Nephron progenitor cell (in vitro differentiated cells): ENCODE results near the gene PFKL.
"Not testable (repeated sequence)": the region's sequence is repeated elsewhere in the genome, so short reads cannot be mapped to it uniquely, and the experiment has no call there.

Source experiments
- DNase-seq: peaks from one replicate; pipeline ENCODE4 v3.0.0; 2021
- H3K27ac Mint-ChIP-seq: 2 replicates; pipeline ENCODE4 v1.8.0; 2021; ENCODE audit warnings: mild to moderate bottlenecking, moderate library complexity, mixed read lengths
- H3K27me3 Mint-ChIP-seq: 2 replicates; pipeline ENCODE4 v1.8.0; 2021; ENCODE audit warnings: mild to moderate bottlenecking, low read depth, mixed read lengths; ENCODE audit not compliant: poor library complexity
- H3K36me3 Mint-ChIP-seq: 2 replicates; pipeline ENCODE4 v1.8.0; 2021; ENCODE audit warnings: low read depth, mixed read lengths
- H3K4me1 Mint-ChIP-seq: 2 replicates; pipeline ENCODE4 v1.8.0; 2021; ENCODE audit warnings: mixed read lengths
- H3K4me3 Mint-ChIP-seq: 2 replicates; pipeline ENCODE4 v1.8.0; 2021; ENCODE audit warnings: mild to moderate bottlenecking, moderate library complexity, mixed read lengths
- H3K9me3 Mint-ChIP-seq: 2 replicates; pipeline ENCODE4 v1.8.0; 2021; ENCODE audit warnings: mild to moderate bottlenecking, moderate library complexity, mixed read lengths
- CTCF ChIP-seq: fragments of 200-600 bp; sonication (generic); IDR thresholded peaks from 2 replicates; pipeline ENCODE4 v1.5.0; 2021; ENCODE audit warnings: antibody characterized with exemption

PFKL gene

GRCh38 chr21:44282370-44282769 lies 17.5 kb upstream of the PFKL start:
- Mint-ChIP-seq H3K4me1 (peaks cover 19% of the 10 kb centered on the region), H3K4me3 (no peak overlapping the region), H3K9me3 (no peaks in the 10 kb centered on the region), H3K27ac (no peak overlapping the region), H3K27me3 (peaks cover 53% of the 10 kb centered on the region), H3K36me3 (no peaks in the 10 kb centered on the region)
- DNase-seq, result no peak
- no peak for TF ChIP-seq CTCF

GRCh38 chr21:44283211-44283785 lies 16.6 kb upstream of the PFKL start:
- H3K27ac Mint-ChIP-seq, H3K36me3 Mint-ChIP-seq, DNase-seq, H3K9me3 Mint-ChIP-seq, H3K4me3 Mint-ChIP-seq: not testable (repeated sequence)
- peaks cover 54% of the 10 kb centered on the region for H3K27me3 Mint-ChIP-seq
- peaks cover 24% of the 10 kb centered on the region for H3K4me1 Mint-ChIP-seq

GRCh38 chr21:44283948-44284347 lies 15.9 kb upstream of the PFKL start:
- H3K27me3 Mint-ChIP-seq, result peaks cover 59% of the 10 kb centered on the region
- no peaks in the 10 kb centered on the region for H3K36me3 Mint-ChIP-seq
- H3K4me3 Mint-ChIP-seq, result no peak overlapping the region
- H3K9me3 Mint-ChIP-seq, result no peaks in the 10 kb centered on the region
- no peak for TF ChIP-seq CTCF
- DNase-seq, result no peak
- H3K27ac Mint-ChIP-seq, result no peak overlapping the region
- peaks cover 24% of the 10 kb centered on the region for H3K4me1 Mint-ChIP-seq

- Mint-ChIP-seq H3K36me3 (no peaks in the 10 kb centered on the region), H3K27me3 (peaks cover 61% of the 10 kb centered on the region), H3K4me1 (peaks cover 20% of the 10 kb centered on the region), H3K27ac (no peak within 1 kb of the TSS), H3K9me3 (no peaks in the 10 kb centered on the region), H3K4me3 (no peak within 1 kb of the TSS)
- TF ChIP-seq CTCF, result no peak
- peak; percentile 53 for DNase-seq
Observed at GRCh38 chr21:44285138-44285992, 14.5 kb upstream of the PFKL start, which contains the start of gene AIRE. Gene AIRE, plus strand, starts transcription at chr21:44285876. Its CDS starts 131 bp downstream, at chr21:44286007.

GRCh38 chr21:44286086-44286715 lies 13.7 kb upstream of the PFKL start:
- Mint-ChIP-seq H3K4me1 (peaks cover 20% of the 10 kb centered on the region), H3K27me3 (peaks cover 64% of the 10 kb centered on the region), H3K27ac (no peak overlapping the region), H3K4me3 (no peak overlapping the region), H3K36me3 (no peaks in the 10 kb centered on the region), H3K9me3 (no peaks in the 10 kb centered on the region)
- TF ChIP-seq CTCF, result no peak
- DNase-seq, result no peak
